Heart left ventricle (tissue), 13 donors: ENCODE data around the gene DNAI2.

Source experiments
- CTCF ChIP-seq, 12 donors: fragments of 200-600 bp; sonication (generic) in 4 of 12; IDR thresholded peaks; one replicate each; pipeline versions ENCODE4 v1.5.0 to v1.8.0; 2018 to 2022; ENCODE audit warnings: antibody characterized with exemption in 12 of 12, mild to moderate bottlenecking in 5 of 12
- POLR2A ChIP-seq, 2 donors: fragments of 450-650 bp; IDR thresholded peaks; one replicate each; pipeline ENCODE4 v1.6.1; 2017; ENCODE audit warnings: antibody characterized with exemption in 2 of 2, mild to moderate bottlenecking in 2 of 2, moderate library complexity in 2 of 2
- donor health status: ischemic (EF 13 %, LVEDD 7.1; RV severe dilation, severe dysfunction).
- donor health status: DM: no; HTN: yes; CAD: no.
- donor health status: DM: no; HTN: no; CAD: no.
- donor health status: ischemic (EF 25% LVEDD 6.9; RV normal size, moderate dysfunction).
- donor health status: ischemic (EF 25% LVEDD 5.7; RV mildly dilated, moderate dysfunction).
- donor health status: ischemic (EF 35%, LVEDD 5.7; RV mildly dilated, moderate dysfunction).
- donor health status: nonischemic (EF 11% LVEDD 7.7; RV severe dilation, severe dysfunction).
- donor health status: DM: yes; HTN: yes; CAD: no.
- donor health status: PGD.
- donor health status: ischemic (EF 29% LVEDD 5.4; RV normal size, mild dysfunction).
- donor health status: nonischemic (EF 23%, LVEDD 6.1; RV moderate dilation, normal function).

- no peak for TF ChIP-seq CTCF (IDR thresholded peaks at IDR 0.05)
- TF ChIP-seq POLR2A (IDR thresholded peaks at IDR 0.05), result no peak
Observed at GRCh38 chr17:74249590-74250270, 24.3 kb upstream of the DNAI2 start.
